ENCODE data around the gene MED26.
"Not testable (repeated sequence)": the region's sequence is repeated elsewhere in the genome, so short reads cannot be mapped to it uniquely, and the experiment has no call there.

The MED26 gene

GRCh38 chr19:16628183-16628983, at the start of gene MED26:
MED26 (minus strand) TSS chr19:16628204; CDS start chr19:16627943, 261 bp downstream.
- FAIRE-seq = no peak

GRCh38 chr19:16677055-16677454, 49.1 kb upstream of the MED26 start:
- FAIRE-seq = no peak

GRCh38 chr19:16676101-16676798, 48.2 kb upstream of the MED26 start:
- FAIRE-seq = no peak

- FAIRE-seq = not testable (repeated sequence)
Measured at GRCh38 chr19:16673839-16674238, 45.8 kb upstream of the MED26 start.

GRCh38 chr19:16673231-16673630, 45.2 kb upstream of the MED26 start:
- no peak for FAIRE-seq

GRCh38 chr19:16671652-16672274, 43.8 kb upstream of the MED26 start:
- no peak for FAIRE-seq

GRCh38 chr19:16670291-16670690, 42.3 kb upstream of the MED26 start:
- FAIRE-seq = no peak

GRCh38 chr19:16668702-16669101, 40.7 kb upstream of the MED26 start:
- FAIRE-seq = not testable (repeated sequence)

- FAIRE-seq = no peak
Measured at GRCh38 chr19:16668176-16668575, 40.2 kb upstream of the MED26 start.

GRCh38 chr19:16661480-16662034, 33.6 kb upstream of the MED26 start:
- FAIRE-seq = no peak

GRCh38 chr19:16660763-16661479, 32.9 kb upstream of the MED26 start, which contains the start of gene TMEM38A:
TMEM38A (plus strand) TSS chr19:16661139; CDS start chr19:16661218, 79 bp downstream.
- no peak for FAIRE-seq

GRCh38 chr19:16659832-16660708, 32.1 kb upstream of the MED26 start, which contains the start of gene SMIM7:
SMIM7 (minus strand) TSS chr19:16660144; CDS start chr19:16660110, 34 bp downstream.
- peak; percentile 92 for FAIRE-seq

- no peak for FAIRE-seq
Measured at GRCh38 chr19:16659464-16659831, 31.4 kb upstream of the MED26 start.

GRCh38 chr19:16657384-16657783, 29.4 kb upstream of the MED26 start:
- FAIRE-seq = no peak

GRCh38 chr19:16655727-16656126, 27.7 kb upstream of the MED26 start:
- no peak for FAIRE-seq

- no peak for FAIRE-seq
Measured at GRCh38 chr19:16654627-16655026, 26.6 kb upstream of the MED26 start.

GRCh38 chr19:16654140-16654539, 26.1 kb upstream of the MED26 start:
- no peak for FAIRE-seq

GRCh38 chr19:16652854-16653253, 24.9 kb upstream of the MED26 start:
- FAIRE-seq = no peak

GRCh38 chr19:16651421-16652188, 23.6 kb upstream of the MED26 start:
- not testable (repeated sequence) for FAIRE-seq

- no peak for FAIRE-seq
Measured at GRCh38 chr19:16650821-16651220, 22.8 kb upstream of the MED26 start.

- FAIRE-seq = no peak
Measured at GRCh38 chr19:16649734-16650133, 21.7 kb upstream of the MED26 start.
